Stomach (tissue), 9 donors: ENCODE data around the gene EIF5. TPM values are rescaled to one million over a fixed set of nuclear protein-coding genes. Genes with fewer than 3 reads are reported as not detected.

Experiments
- DNase-seq, 2 donors: peaks; one replicate each; pipeline versions ENCODE4 v3.0.0 to v3.0.0-alpha.2; 2013 to 2019
- H3K27ac ChIP-seq, 5 donors: fragments of 200-600 bp in 4 of 5; sonication (generic) in 4 of 5; one replicate each; pipeline ENCODE4 v1.5.1; 2013 to 2019; ENCODE audit warnings: mild to moderate bottlenecking in 1 of 5, moderate library complexity in 1 of 5
- H3K27me3 ChIP-seq, 3 donors: fragments of 200-600 bp; sonication (generic); one replicate each; pipeline ENCODE4 v1.5.1; 2017 to 2019; ENCODE audit warnings: mixed run types in 1 of 3
- H3K36me3 ChIP-seq, 4 donors: fragments of 200-600 bp; sonication (generic); 1 replicate in 3 of 4; 2 replicates in 1 of 4; pipeline ENCODE4 v1.5.1; 2016 to 2019
- H3K4me1 ChIP-seq, 4 donors: fragments of 200-600 bp; sonication (generic); one replicate each; pipeline ENCODE4 v1.5.1; 2016 to 2019
- H3K4me3 ChIP-seq, 4 donors: fragments of 200-600 bp; sonication (generic) in 3 of 4; one replicate each; pipeline ENCODE4 v1.5.1; 2016 to 2019; ENCODE audit warnings: mild to moderate bottlenecking in 1 of 4
- H3K9me3 ChIP-seq, 4 donors: fragments of 200-600 bp; sonication (generic); one replicate each; pipeline ENCODE4 v1.5.1; 2016 to 2019
- EP300 ChIP-seq: sonication (generic); formaldehyde crosslinking; IDR thresholded peaks from one replicate; pipeline ENCODE4 v1.6.1; 2017; ENCODE audit warnings: antibody characterized with exemption
- POLR2A ChIP-seq, 4 donors: fragments of 450-650 bp; IDR thresholded peaks; one replicate each; pipeline ENCODE4 v1.6.1; 2016; ENCODE audit warnings: antibody characterized with exemption in 4 of 4, control low read depth in 2 of 4, mild to moderate bottlenecking in 1 of 4, moderate library complexity in 1 of 4
- POLR2AphosphoS5 ChIP-seq, 3 donors: sonication (generic); formaldehyde crosslinking; IDR thresholded peaks; one replicate each; pipeline ENCODE4 v1.6.1; 2016; ENCODE audit warnings: antibody characterized with exemption in 3 of 3
- WGBS, 5 donors: extraction: QIAGEN DNeasy Blood & Tissue Kit in 3 of 5; methylation state at CpG; one replicate each; pipeline versions ENCODE4 v1.1.5 to v1.1.7; 2013 to 2018; 5-methylcytosine and 5-hydroxymethylcytosine counted together
- intact Hi-C: fragments of 100-400 bp; cut with DNase I; formaldehyde crosslinking; loops from one replicate; pipeline ENCODE4 v1.15.1; 2023; ENCODE audit warnings: low total_unique reads
- polyA plus RNA-seq, 3 donors: library from polyadenylated mRNA; stranded (reverse); fragments of 200-250 nt; gene quantifications; one replicate each; pipeline ENCODE4 v1.2.3, GENCODE V29; 2013
- total RNA-seq, 5 donors: library from RNA; depleted of rRNA; stranded (reverse); fragments of >200 nt; gene quantifications; one replicate each; pipeline versions ENCODE4 v1.1.0 to v1.2.3, GENCODE V29; 2014 to 2016
- TF ChIP-seq, protein P1 (sequence below), 7 experiments: fragments of 450-650 bp in 4 of 7; fragments of 200-600 bp in 3 of 7; sonication (generic) in 3 of 7; IDR thresholded peaks; one replicate each; pipeline ENCODE4 v1.5.1; 2016 to 2019; ENCODE audit warnings: antibody characterized with exemption in 7 of 7, control low read depth in 2 of 7, mild to moderate bottlenecking in 1 of 7
- donor health status: healthy with polysubstance abuse.
- donor health status: Bipolar disorder and iron deficiency.
- donor health status: healthy.

The EIF5 gene
- total and polyA plus RNA-seq, 8 donors = 44.3 to 401 (median 134) TPM

DNA sequence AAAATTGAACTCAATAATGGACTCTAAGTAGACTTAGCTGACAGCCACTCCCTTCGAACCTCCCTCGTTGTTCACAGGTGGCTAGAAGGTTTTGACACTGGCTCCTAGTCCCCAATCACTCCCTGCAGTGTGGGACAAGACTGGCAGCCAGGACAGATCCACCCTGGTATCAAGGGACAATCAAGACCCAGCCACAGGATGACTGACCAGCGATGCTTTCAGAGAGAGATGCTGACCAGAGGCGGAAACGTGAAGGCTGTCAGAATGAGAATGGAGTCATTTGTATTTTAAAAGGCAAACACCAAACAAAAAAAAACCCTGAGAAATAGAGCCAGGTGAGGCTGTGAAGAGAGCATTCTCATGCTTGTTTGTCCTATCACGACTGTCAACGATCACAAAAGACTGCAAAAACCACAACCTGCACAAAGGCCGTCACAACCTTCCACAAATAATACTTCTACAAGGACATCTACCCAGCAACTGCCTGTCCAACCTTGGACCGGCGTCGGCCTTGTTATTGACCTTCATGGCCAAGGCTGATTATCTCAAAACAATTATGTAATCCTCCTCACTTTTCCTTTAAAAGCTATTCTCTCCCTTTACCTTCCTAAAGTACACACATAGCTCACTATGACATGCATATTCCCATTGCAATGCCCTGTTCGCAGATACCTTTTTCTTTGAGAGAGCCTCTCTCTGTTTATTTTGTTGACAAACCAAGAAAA lies 13.2 kb downstream of the EIF5 start:
- peaks cover 24 to 34% (median 31%) of the 10 kb centered on the region in 4 donors for H3K36me3 ChIP-seq
- DNase-seq = no peak
- no peaks in the 10 kb centered on the region for H3K9me3 ChIP-seq
- H3K4me1 ChIP-seq = peaks cover 0 to 5% (median 0%) of the 10 kb centered on the region in 4 donors
- H3K27ac ChIP-seq = peak overlapping the region in 1 of 5 donors; percentile 14
- H3K27me3 ChIP-seq = no peaks in the 10 kb centered on the region
- H3K4me3 ChIP-seq = no peak overlapping the region
- TF ChIP-seq POLR2AphosphoS5 (IDR thresholded peaks at IDR 0.05) (no peak), POLR2A (IDR thresholded peaks at IDR 0.05) (no peak), EP300 (no peak)
- TF ChIP-seq, protein P1, sequence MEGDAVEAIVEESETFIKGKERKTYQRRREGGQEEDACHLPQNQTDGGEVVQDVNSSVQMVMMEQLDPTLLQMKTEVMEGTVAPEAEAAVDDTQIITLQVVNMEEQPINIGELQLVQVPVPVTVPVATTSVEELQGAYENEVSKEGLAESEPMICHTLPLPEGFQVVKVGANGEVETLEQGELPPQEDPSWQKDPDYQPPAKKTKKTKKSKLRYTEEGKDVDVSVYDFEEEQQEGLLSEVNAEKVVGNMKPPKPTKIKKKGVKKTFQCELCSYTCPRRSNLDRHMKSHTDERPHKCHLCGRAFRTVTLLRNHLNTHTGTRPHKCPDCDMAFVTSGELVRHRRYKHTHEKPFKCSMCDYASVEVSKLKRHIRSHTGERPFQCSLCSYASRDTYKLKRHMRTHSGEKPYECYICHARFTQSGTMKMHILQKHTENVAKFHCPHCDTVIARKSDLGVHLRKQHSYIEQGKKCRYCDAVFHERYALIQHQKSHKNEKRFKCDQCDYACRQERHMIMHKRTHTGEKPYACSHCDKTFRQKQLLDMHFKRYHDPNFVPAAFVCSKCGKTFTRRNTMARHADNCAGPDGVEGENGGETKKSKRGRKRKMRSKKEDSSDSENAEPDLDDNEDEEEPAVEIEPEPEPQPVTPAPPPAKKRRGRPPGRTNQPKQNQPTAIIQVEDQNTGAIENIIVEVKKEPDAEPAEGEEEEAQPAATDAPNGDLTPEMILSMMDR (IDR thresholded peaks at IDR 0.05) = no peak
- intact Hi-C loops = no loop called here
- WGBS, 5 donors = 34 to 50% (median 41%) methylated on average over 12 of the region's 12 CpGs

DNA sequence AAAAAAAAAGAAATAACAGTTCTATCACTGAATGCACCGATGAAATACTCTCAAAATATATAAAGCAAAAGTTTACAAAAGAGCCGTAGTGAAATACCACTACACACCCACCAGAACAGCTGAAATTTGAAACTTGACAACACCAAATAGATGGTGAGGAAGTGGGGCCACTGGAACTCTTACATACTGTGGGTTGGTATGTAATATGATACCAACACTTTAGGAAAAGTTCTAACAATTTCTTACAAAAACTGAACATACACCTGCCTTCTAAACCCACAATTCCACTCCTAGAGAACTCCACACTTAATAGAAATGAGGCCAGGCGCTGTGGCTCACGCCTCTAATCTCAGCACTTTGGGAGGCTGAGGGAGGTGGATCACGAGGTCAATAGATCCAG lies 14.1 kb downstream of the EIF5 start:
- Histone ChIP-seq H3K27ac (no peak overlapping the region), H3K27me3 (no peaks in the 10 kb centered on the region), H3K4me1 (no peaks in the 10 kb centered on the region), H3K9me3 (no peaks in the 10 kb centered on the region), H3K36me3 (peaks cover 15 to 25% (median 22%) of the 10 kb centered on the region in 4 donors), H3K4me3 (no peak overlapping the region)
- intact Hi-C loops = no loop called here
- no peak for DNase-seq
- 71 to 82% (median 78%) methylated on average over 5 of the region's 5 CpGs for WGBS, 5 donors
- no peak for TF ChIP-seq POLR2A (IDR thresholded peaks at IDR 0.05)
- TF ChIP-seq EP300 = no peak
- TF ChIP-seq, protein P1 (IDR thresholded peaks at IDR 0.05) = no peak
- no peak for TF ChIP-seq POLR2AphosphoS5 (IDR thresholded peaks at IDR 0.05)

DNA sequence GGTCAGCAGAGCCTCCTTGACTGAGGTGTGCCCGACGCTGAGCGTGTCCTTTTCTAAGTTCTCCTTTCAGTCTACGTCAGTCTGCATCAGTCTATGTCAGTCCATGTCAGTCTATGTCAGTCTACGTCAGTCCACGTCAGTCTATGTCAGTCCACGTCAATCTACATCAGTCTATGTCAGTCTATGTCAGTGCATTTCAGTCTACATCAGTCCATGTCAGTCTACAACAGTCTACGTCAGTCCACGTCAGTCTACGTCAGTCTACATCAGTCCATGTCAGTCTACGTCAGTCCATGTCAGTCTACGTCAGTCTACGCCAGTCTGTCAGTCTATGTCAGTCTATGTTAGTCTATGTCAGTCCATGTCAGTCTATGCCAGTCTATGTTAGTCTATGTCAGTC lies 15.9 kb downstream of the EIF5 start:
- Histone ChIP-seq H3K4me1 (no peaks in the 10 kb centered on the region), H3K27ac (no peak overlapping the region), H3K36me3 (peaks cover 0 to 7% (median 4%) of the 10 kb centered on the region in 4 donors), H3K27me3 (no peaks in the 10 kb centered on the region), H3K9me3 (no peaks in the 10 kb centered on the region), H3K4me3 (no peak overlapping the region)
- no peak for DNase-seq
- TF ChIP-seq POLR2AphosphoS5 (IDR thresholded peaks at IDR 0.05) (no peak), EP300 (no peak)
- TF ChIP-seq, protein P1 (IDR thresholded peaks at IDR 0.05) = no peak
- intact Hi-C loops = no loop called here
- WGBS, 5 donors = 87 to 91% (median 89%) methylated on average over 13 of the region's 13 CpGs

DNA sequence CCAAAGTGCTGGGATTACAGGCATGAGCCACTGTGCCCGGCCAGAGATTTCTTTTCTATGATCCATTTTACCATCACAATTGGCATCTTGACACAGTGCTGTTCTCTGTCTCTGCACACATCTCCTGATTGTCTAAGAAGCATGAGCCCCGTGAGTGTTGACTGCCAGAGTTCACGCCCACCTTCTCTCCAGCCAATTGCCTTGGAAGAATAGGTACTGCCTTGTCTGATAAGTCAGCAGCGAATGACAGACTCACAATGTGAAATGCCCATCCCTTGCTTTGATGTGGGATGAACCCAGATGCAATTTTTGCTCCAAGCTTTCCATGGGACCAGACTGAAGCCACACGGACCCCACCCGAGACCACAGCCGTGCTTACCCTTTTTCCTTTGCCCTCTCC lies 19.3 kb downstream of the EIF5 start:
- no peak overlapping the region for H3K4me3 ChIP-seq
- intact Hi-C loops = no loop called here
- DNase-seq = no peak
- H3K27ac ChIP-seq = no peak overlapping the region
- H3K9me3 ChIP-seq = no peaks in the 10 kb centered on the region
- peaks cover 0 to 10% (median 2%) of the 10 kb centered on the region in 4 donors for H3K4me1 ChIP-seq
- 69 to 84% (median 72%) methylated on average over 7 of the region's 7 CpGs for WGBS, 5 donors
- TF ChIP-seq POLR2A (IDR thresholded peaks at IDR 0.05) (no peak), POLR2AphosphoS5 (IDR thresholded peaks at IDR 0.05) (no peak), EP300 (no peak)
- TF ChIP-seq, protein P1 (IDR thresholded peaks at IDR 0.05) = no peak
- H3K27me3 ChIP-seq = no peaks in the 10 kb centered on the region
- H3K36me3 ChIP-seq = no peaks in the 10 kb centered on the region
